ENCODE results near the gene VPS52. TPM values are rescaled to one million over a fixed set of nuclear protein-coding genes. Genes with fewer than 3 reads are reported as not detected.

VPS52 gene
- total and polyA plus RNA-seq, 9 of the 15 experiments (the other 6 are each of a cell fraction or from before 2014, with no cell fraction given) = 24.4 to 103 (median 40.2) TPM

- Histone ChIP-seq H3K9me3 (replicated peaks; ENCODE audit: control insufficient read depth, insufficient read depth, low read depth, low read length) (no peaks in the 10 kb centered on the region), H3K9ac (ENCODE audit: insufficient read depth in 1 of 2, low read depth in 2 of 2, low read length in 2 of 2) (peak overlapping the region; percentile 89 to 94), H3K4me3 (peak overlapping the region; percentile 64), H3K4me2 (ENCODE audit: insufficient read depth, low read length) (peak overlapping the region; percentile 79), H2AFZ (ENCODE audit: low read depth, low read length) (peak overlapping the region; percentile 22), H4K20me1 (replicated peaks; ENCODE audit: control insufficient read depth, insufficient read depth, low read length) (0 out of 2 replicates have a peak, but pooled peaks cover 3% of the 10 kb centered on the region), H3K4me1 (replicated peaks in 1 of 2; ENCODE audit: control insufficient read depth in 2 of 2, insufficient read depth in 2 of 2, low read length in 2 of 2) (peaks cover 11 to 45% of the 10 kb centered on the region in 2 experiments), H3K36me3 (ENCODE audit: control insufficient read depth, insufficient read depth, low read length) (peaks cover 56% of the 10 kb centered on the region), H3K27me3 (ENCODE audit: control insufficient read depth in 2 of 2, insufficient read depth in 2 of 2, low read length in 2 of 2) (no peaks in the 10 kb centered on the region), H3K79me2 (ENCODE audit: control insufficient read depth, insufficient read depth, low read length) (peaks cover 48% of the 10 kb centered on the region), H3K27ac (ENCODE audit: extremely low read depth, low read depth, low read length) (peak overlapping the region; percentile 94; the same call in 2 of the 3 replicates), H3K9me1 (ENCODE audit: control insufficient read depth, insufficient read depth, low read length) (peaks cover 6% of the 10 kb centered on the region)
- no TSS peak for BruUV-seq (replicated peaks)
- DNase-seq (ENCODE audit: extremely low read depth in 1 of 4, low spot score in 3 of 4) (peak; percentile 50 to 64 (median 61)), FAIRE-seq (no peak), ATAC-seq (no peak)
- ChIA-PET CTCF (ENCODE audit: low intra/inter-chr PET ratio) (interaction anchor here (0.5 kb wide), 1 partner anchor 76 kb away, joined by 7 read pairs; no protein-coding TSS in a partner anchor), POLR2A (interaction anchor here (0.6 to 3.8 kb wide), 10 partner anchors 8 to 354 kb away, joined by 3 to 20 read pairs (median 3); partner anchors contain the start of genes B3GALT4, PFDN6 and WDR46)
- intact Hi-C loops (cut with micrococcal nuclease) (loop anchor here (5.0 kb wide), 3 partner anchors 95 to 130 kb away; partner anchors contain the start of genes KIFC1 and PHF1), in situ Hi-C loops (cut with MboI) (no loop called here)
- 21% methylated on average over 13 of the region's 16 CpGs for WGBS (ENCODE audit: insufficient coverage, low coverage, missing lambda C conversion rate)
- TF ChIP-seq ELK3 (CRISPR knock-in tag; IDR thresholded peaks at IDR 0.05) (no peak), ILF3 (IDR thresholded peaks at IDR 0.05; ENCODE audit: borderline replicate concordance) (no peak), MEF2A (IDR thresholded peaks at IDR 0.05; ENCODE audit: control insufficient read depth, low read depth, low read length) (no peak), ASH1L (IDR thresholded peaks at IDR 0.05; ENCODE audit: borderline replicate concordance, low read depth, partially characterized antibody) (no peak), ZNF449 (CRISPR knock-in tag; IDR thresholded peaks at IDR 0.05) (no peak), ZEB2 (IDR thresholded peaks at IDR 0.05) (no peak), MXI1 (IDR thresholded peaks at IDR 0.05; ENCODE audit: low read depth, low read length) (no peak), ZKSCAN3 (CRISPR knock-in tag; IDR thresholded peaks at IDR 0.05) (no peak), ZNF12 (CRISPR knock-in tag; IDR thresholded peaks at IDR 0.05) (no peak)
- TF ChIP-seq, protein P1, sequence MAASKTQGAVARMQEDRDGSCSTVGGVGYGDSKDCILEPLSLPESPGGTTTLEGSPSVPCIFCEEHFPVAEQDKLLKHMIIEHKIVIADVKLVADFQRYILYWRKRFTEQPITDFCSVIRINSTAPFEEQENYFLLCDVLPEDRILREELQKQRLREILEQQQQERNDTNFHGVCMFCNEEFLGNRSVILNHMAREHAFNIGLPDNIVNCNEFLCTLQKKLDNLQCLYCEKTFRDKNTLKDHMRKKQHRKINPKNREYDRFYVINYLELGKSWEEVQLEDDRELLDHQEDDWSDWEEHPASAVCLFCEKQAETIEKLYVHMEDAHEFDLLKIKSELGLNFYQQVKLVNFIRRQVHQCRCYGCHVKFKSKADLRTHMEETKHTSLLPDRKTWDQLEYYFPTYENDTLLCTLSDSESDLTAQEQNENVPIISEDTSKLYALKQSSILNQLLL (CRISPR knock-in tag; IDR thresholded peaks at IDR 0.05; ENCODE audit: borderline replicate concordance) = no peak
- TF ChIP-seq, protein P2, sequence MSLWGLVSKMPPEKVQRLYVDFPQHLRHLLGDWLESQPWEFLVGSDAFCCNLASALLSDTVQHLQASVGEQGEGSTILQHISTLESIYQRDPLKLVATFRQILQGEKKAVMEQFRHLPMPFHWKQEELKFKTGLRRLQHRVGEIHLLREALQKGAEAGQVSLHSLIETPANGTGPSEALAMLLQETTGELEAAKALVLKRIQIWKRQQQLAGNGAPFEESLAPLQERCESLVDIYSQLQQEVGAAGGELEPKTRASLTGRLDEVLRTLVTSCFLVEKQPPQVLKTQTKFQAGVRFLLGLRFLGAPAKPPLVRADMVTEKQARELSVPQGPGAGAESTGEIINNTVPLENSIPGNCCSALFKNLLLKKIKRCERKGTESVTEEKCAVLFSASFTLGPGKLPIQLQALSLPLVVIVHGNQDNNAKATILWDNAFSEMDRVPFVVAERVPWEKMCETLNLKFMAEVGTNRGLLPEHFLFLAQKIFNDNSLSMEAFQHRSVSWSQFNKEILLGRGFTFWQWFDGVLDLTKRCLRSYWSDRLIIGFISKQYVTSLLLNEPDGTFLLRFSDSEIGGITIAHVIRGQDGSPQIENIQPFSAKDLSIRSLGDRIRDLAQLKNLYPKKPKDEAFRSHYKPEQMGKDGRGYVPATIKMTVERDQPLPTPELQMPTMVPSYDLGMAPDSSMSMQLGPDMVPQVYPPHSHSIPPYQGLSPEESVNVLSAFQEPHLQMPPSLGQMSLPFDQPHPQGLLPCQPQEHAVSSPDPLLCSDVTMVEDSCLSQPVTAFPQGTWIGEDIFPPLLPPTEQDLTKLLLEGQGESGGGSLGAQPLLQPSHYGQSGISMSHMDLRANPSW (CRISPR knock-in tag; IDR thresholded peaks at IDR 0.05) = peak; percentile 82; the same call in 1 of the 2 replicates
- TF ChIP-seq, protein P3, sequence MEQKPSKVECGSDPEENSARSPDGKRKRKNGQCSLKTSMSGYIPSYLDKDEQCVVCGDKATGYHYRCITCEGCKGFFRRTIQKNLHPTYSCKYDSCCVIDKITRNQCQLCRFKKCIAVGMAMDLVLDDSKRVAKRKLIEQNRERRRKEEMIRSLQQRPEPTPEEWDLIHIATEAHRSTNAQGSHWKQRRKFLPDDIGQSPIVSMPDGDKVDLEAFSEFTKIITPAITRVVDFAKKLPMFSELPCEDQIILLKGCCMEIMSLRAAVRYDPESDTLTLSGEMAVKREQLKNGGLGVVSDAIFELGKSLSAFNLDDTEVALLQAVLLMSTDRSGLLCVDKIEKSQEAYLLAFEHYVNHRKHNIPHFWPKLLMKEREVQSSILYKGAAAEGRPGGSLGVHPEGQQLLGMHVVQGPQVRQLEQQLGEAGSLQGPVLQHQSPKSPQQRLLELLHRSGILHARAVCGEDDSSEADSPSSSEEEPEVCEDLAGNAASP (IDR thresholded peaks at IDR 0.05) = no peak
Observed at GRCh38 chr6:33297406-33297955, 25.8 kb upstream of the VPS52 start.
